DOHH2 (cell line): ENCODE data around the gene OR2S2.

Experiments used
- EZH2phosphoT487 ChIP-seq: fragments of 200-600 bp; sonication (generic); IDR thresholded peaks from 2 replicates; pipeline ENCODE4 v1.6.1; 2017; ENCODE audit warnings: borderline replicate concordance, mild to moderate bottlenecking, antibody characterized with exemption, low read length, moderate library complexity, mixed read lengths
- TF ChIP-seq, protein P1 (sequence below): fragments of 200-600 bp; sonication (generic); IDR thresholded peaks from one replicate; pipeline ENCODE4 v1.5.1; 2014; ENCODE audit warnings: antibody characterized with exemption, mild to moderate bottlenecking, low read depth, low read length; ENCODE audit not compliant: poor library complexity, severe bottlenecking

DNA sequence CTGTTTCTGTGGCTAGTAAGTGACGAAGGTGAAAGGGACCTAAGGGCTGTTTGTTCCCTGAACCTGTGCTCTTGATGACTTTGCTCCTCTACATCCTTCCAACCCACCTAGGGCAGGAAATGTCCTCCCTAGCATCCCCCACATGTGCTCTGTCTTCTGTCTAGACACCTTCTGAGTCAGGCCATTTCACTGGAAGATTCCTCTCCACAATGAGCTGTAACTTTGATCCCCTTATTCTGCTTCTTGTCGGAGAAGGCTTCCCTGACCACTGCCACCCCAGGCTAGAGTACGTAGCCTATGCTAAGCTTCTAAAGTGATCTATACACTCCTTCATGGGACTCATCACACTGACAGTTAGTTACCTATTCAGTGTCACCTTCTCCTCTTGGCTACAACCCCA, 27.0 kb downstream of the OR2S2 start:
- no peak for TF ChIP-seq EZH2phosphoT487
- TF ChIP-seq, protein P1, sequence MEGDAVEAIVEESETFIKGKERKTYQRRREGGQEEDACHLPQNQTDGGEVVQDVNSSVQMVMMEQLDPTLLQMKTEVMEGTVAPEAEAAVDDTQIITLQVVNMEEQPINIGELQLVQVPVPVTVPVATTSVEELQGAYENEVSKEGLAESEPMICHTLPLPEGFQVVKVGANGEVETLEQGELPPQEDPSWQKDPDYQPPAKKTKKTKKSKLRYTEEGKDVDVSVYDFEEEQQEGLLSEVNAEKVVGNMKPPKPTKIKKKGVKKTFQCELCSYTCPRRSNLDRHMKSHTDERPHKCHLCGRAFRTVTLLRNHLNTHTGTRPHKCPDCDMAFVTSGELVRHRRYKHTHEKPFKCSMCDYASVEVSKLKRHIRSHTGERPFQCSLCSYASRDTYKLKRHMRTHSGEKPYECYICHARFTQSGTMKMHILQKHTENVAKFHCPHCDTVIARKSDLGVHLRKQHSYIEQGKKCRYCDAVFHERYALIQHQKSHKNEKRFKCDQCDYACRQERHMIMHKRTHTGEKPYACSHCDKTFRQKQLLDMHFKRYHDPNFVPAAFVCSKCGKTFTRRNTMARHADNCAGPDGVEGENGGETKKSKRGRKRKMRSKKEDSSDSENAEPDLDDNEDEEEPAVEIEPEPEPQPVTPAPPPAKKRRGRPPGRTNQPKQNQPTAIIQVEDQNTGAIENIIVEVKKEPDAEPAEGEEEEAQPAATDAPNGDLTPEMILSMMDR: no peak
